PC-9 (cell line): Measurements from ENCODE around the gene HAUS3.

Source experiments
- EZH2 ChIP-seq: fragments of 200-600 bp; sonication (generic); IDR thresholded peaks from 2 replicates; pipeline ENCODE4 v1.8.0; 2017; ENCODE audit warnings: antibody characterized with exemption, low read depth
- TF ChIP-seq, protein P1 (sequence below): fragments of 200-600 bp; sonication (generic); conservative IDR thresholded peaks from 2 replicates; pipeline ENCODE4 v1.6.1; 2017; ENCODE audit warnings: mixed run types, antibody characterized with exemption, mild to moderate bottlenecking, moderate library complexity

DNA sequence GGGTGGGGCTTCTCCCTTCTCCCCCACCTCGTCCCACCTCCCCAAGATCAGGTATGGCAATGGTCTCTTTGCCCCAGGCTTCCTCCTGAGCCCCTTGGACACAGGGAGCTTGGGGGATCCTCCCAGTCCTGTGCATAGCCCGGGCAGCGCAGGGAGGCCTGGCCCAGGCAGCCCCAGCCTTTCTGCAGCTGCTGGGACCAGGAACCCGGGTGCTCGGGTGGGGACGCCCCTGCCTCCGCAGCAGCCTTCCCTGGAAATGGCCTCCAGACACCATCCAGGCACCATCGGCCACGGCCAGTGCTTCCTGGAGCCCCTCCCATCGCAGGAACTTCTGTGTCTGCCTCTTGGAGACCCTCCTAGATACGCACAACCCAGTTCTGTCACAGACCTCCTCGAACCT is 25.9 kb upstream of the HAUS3 start:
- TF ChIP-seq, protein P1, sequence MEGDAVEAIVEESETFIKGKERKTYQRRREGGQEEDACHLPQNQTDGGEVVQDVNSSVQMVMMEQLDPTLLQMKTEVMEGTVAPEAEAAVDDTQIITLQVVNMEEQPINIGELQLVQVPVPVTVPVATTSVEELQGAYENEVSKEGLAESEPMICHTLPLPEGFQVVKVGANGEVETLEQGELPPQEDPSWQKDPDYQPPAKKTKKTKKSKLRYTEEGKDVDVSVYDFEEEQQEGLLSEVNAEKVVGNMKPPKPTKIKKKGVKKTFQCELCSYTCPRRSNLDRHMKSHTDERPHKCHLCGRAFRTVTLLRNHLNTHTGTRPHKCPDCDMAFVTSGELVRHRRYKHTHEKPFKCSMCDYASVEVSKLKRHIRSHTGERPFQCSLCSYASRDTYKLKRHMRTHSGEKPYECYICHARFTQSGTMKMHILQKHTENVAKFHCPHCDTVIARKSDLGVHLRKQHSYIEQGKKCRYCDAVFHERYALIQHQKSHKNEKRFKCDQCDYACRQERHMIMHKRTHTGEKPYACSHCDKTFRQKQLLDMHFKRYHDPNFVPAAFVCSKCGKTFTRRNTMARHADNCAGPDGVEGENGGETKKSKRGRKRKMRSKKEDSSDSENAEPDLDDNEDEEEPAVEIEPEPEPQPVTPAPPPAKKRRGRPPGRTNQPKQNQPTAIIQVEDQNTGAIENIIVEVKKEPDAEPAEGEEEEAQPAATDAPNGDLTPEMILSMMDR = no peak
- TF ChIP-seq EZH2 = no peak
